Astrocyte (in vitro differentiated cells and primary cell): ENCODE data around the gene CTNND2. TPM values are rescaled to one million over a fixed set of nuclear protein-coding genes. Genes with fewer than 3 reads are reported as not detected.

Experiments
- DNase-seq: peaks from one replicate; pipeline ENCODE4 v3.0.0-alpha.2; 2010; ENCODE audit warnings: low read depth
- FAIRE-seq: peaks from 2 replicates; lab custom pipeline; 2011; peaks lifted over from hg19 to GRCh38; lab: Jason Lieb, UNC
- H2AFZ ChIP-seq: 2 replicates; pipeline ENCODE4 v1.6.0; 2012; ENCODE audit warnings: low read depth, low read length, inconsistent platforms
- H3K27ac ChIP-seq: 2 replicates; pipeline ENCODE4 v1.5.1; 2011; ENCODE audit warnings: low read depth, low read length, inconsistent platforms
- H3K27me3 ChIP-seq: 2 replicates; pipeline ENCODE4 v1.6.0; 2011; ENCODE audit warnings: low read length, inconsistent platforms; ENCODE audit not compliant: insufficient read depth
- H3K36me3 ChIP-seq: 2 replicates; pipeline ENCODE4 v1.5.1; 2011; ENCODE audit warnings: low read length, inconsistent platforms; ENCODE audit not compliant: insufficient read depth
- H3K4me1 ChIP-seq: 2 replicates; pipeline ENCODE4 v1.5.1; 2011; ENCODE audit warnings: low read length, inconsistent platforms; ENCODE audit not compliant: insufficient read depth
- H3K4me2 ChIP-seq: 2 replicates; pipeline ENCODE4 v1.6.0; 2012; ENCODE audit warnings: low read length, inconsistent platforms
- H3K4me3 ChIP-seq: 2 replicates; pipeline ENCODE4 v1.5.1; 2011; ENCODE audit warnings: low read depth, mild to moderate bottlenecking, low read length, inconsistent platforms; ENCODE audit not compliant: insufficient read depth
- H3K79me2 ChIP-seq: 2 replicates; pipeline ENCODE4 v1.6.0; 2012; ENCODE audit warnings: mild to moderate bottlenecking, low read length, inconsistent platforms; ENCODE audit not compliant: insufficient read depth
- H3K9ac ChIP-seq: 2 replicates; pipeline ENCODE4 v1.6.0; 2012; ENCODE audit warnings: mild to moderate bottlenecking, low read length, inconsistent platforms
- H3K9me3 ChIP-seq: 2 replicates; pipeline ENCODE4 v1.5.1; 2012; ENCODE audit warnings: low read depth, mild to moderate bottlenecking, low read length, inconsistent platforms; ENCODE audit not compliant: insufficient read depth
- H4K20me1 ChIP-seq: 2 replicates; pipeline ENCODE4 v1.6.0; 2012; ENCODE audit warnings: low read length, inconsistent platforms; ENCODE audit not compliant: insufficient read depth
- H3K27ac Mint-ChIP-seq: one replicate; pipeline ENCODE4 v1.8.0; 2021; ENCODE audit warnings: mild to moderate bottlenecking, mixed read lengths; ENCODE audit not compliant: unreplicated experiment
- H3K27me3 Mint-ChIP-seq: one replicate; pipeline ENCODE4 v1.8.0; 2021; ENCODE audit warnings: low read depth, mixed read lengths; ENCODE audit not compliant: unreplicated experiment
- H3K36me3 Mint-ChIP-seq: one replicate; pipeline ENCODE4 v1.8.0; 2021; ENCODE audit warnings: low read depth, mixed read lengths; ENCODE audit not compliant: unreplicated experiment
- H3K4me1 Mint-ChIP-seq: one replicate; pipeline ENCODE4 v1.8.0; 2021; ENCODE audit warnings: low read depth, mixed read lengths; ENCODE audit not compliant: unreplicated experiment
- H3K4me3 Mint-ChIP-seq: one replicate; pipeline ENCODE4 v1.8.0; 2021; ENCODE audit warnings: mild to moderate bottlenecking, moderate library complexity, mixed read lengths; ENCODE audit not compliant: unreplicated experiment
- H3K9me3 Mint-ChIP-seq: one replicate; pipeline ENCODE4 v1.8.0; 2021; ENCODE audit warnings: mild to moderate bottlenecking, mixed read lengths; ENCODE audit not compliant: unreplicated experiment
- EZH2 ChIP-seq: IDR thresholded peaks from 2 replicates; pipeline ENCODE4 v1.6.1; 2012; ENCODE audit warnings: mild to moderate bottlenecking, low read length, inconsistent platforms; ENCODE audit not compliant: insufficient read depth
- total RNA-seq: library from RNA; stranded (reverse); gene quantifications from 2 replicates; pipeline ENCODE4 v1.2.1, GENCODE V29; 2021
- TF ChIP-seq, protein P1 (sequence below): IDR thresholded peaks from 2 replicates; pipeline ENCODE4 v1.5.1; 2011; ENCODE audit warnings: low read depth, mild to moderate bottlenecking, inconsistent platforms, low read length, moderate library complexity; ENCODE audit not compliant: insufficient read depth

The CTNND2 gene
- total RNA-seq, 1 donor from 2014 or later, result 4.5 TPM

DNA sequence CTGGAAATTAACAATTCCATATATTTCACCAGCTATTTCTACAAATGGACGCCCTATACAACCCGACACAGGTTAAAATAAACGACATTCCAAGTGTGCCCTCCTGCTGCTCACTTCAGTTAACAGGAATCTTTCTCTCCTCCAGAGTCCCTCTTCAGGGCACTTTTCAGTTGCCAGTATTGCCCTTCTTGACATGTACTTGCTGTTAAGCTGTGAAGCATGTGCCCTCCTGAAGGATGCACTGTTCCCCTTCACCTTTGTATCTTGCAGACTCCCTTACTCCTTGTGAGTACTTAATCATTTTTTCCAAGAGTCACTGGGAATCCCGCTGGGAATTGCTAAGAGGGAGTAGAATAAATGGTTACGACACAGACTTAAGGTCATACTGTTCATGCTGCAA is 364.1 kb downstream of the CTNND2 start:
- Mint-ChIP-seq H3K4me1 (no peaks in the 10 kb centered on the region), H3K9me3 (peaks cover 2% of the 10 kb centered on the region), H3K27ac (no peak overlapping the region), H3K36me3 (no peaks in the 10 kb centered on the region), H3K4me3 (no peak overlapping the region), H3K27me3 (no peaks in the 10 kb centered on the region)
- no peak for FAIRE-seq
- H3K27me3 ChIP-seq, result no peaks in the 10 kb centered on the region
- H3K79me2 ChIP-seq, result no peaks in the 10 kb centered on the region
- no peak overlapping the region for H2AFZ ChIP-seq
- H3K4me3 ChIP-seq, result no peak overlapping the region
- H3K9ac ChIP-seq, result no peak overlapping the region
- no peaks in the 10 kb centered on the region for H3K36me3 ChIP-seq
- H3K9me3 ChIP-seq, result no peaks in the 10 kb centered on the region
- no peaks in the 10 kb centered on the region for H3K4me1 ChIP-seq
- DNase-seq, result no peak
- TF ChIP-seq, protein P1, sequence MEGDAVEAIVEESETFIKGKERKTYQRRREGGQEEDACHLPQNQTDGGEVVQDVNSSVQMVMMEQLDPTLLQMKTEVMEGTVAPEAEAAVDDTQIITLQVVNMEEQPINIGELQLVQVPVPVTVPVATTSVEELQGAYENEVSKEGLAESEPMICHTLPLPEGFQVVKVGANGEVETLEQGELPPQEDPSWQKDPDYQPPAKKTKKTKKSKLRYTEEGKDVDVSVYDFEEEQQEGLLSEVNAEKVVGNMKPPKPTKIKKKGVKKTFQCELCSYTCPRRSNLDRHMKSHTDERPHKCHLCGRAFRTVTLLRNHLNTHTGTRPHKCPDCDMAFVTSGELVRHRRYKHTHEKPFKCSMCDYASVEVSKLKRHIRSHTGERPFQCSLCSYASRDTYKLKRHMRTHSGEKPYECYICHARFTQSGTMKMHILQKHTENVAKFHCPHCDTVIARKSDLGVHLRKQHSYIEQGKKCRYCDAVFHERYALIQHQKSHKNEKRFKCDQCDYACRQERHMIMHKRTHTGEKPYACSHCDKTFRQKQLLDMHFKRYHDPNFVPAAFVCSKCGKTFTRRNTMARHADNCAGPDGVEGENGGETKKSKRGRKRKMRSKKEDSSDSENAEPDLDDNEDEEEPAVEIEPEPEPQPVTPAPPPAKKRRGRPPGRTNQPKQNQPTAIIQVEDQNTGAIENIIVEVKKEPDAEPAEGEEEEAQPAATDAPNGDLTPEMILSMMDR, result no peak
- TF ChIP-seq EZH2, result no peak
- H3K4me2 ChIP-seq, result no peak overlapping the region
- H4K20me1 ChIP-seq, result no peaks in the 10 kb centered on the region
- no peak overlapping the region for H3K27ac ChIP-seq

DNA sequence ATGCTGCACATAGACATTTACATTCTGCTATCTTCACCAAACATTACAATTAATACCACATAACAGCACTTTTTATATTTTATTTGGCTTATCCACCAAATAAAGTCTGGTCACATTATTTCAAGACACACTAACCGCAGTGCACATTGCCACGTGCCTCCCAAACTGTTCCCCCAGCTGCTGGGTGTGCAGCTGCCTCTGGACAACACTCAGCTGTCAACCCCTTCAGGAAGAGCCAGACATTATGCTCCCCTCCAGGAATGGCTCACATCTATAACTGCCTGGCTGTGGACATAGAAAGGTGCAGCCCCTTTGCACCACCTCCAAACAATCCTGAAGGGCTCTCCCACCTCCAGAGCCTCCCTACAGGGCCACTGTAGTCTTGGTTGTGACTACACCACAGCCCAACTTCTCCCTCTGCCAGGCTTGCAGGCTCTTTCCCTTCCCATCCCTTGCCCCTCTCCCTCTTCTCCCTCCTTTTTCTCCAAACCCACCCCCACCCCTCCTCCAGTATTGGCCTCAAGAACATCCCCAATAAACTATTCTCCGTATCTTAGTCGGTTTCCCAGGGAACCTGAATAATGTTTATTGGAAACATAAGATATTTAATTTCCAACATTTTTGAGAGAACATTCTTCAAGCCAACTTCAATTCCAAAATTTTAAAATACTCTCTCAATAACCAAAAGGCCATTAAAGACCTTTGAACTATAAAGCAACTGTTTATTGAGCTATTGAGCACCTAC is 372.3 kb downstream of the CTNND2 start:
- H3K9me3 ChIP-seq, result no peaks in the 10 kb centered on the region
- no peak overlapping the region for H3K27ac Mint-ChIP-seq
- H3K9me3 Mint-ChIP-seq, result no peaks in the 10 kb centered on the region

More for the DNA sequence above, 372.3 kb downstream of the CTNND2 start:
- DNase-seq, result no peak
- no peak overlapping the region for H3K9ac ChIP-seq
- no peaks in the 10 kb centered on the region for H4K20me1 ChIP-seq
- TF ChIP-seq EZH2, result no peak
- TF ChIP-seq, protein P1, result no peak
- no peak overlapping the region for H3K27ac ChIP-seq
- H3K4me2 ChIP-seq, result no peak overlapping the region
- no peaks in the 10 kb centered on the region for H3K36me3 ChIP-seq
- no peak overlapping the region for H2AFZ ChIP-seq
- no peaks in the 10 kb centered on the region for H3K4me1 ChIP-seq
- no peak overlapping the region for H3K4me3 ChIP-seq
- Mint-ChIP-seq H3K36me3 (no peaks in the 10 kb centered on the region), H3K27me3 (no peaks in the 10 kb centered on the region), H3K4me1 (no peaks in the 10 kb centered on the region), H3K4me3 (no peak overlapping the region)
- H3K27me3 ChIP-seq, result no peaks in the 10 kb centered on the region
- FAIRE-seq, result no peak
- no peaks in the 10 kb centered on the region for H3K79me2 ChIP-seq
